Thyroid gland (tissue), 4 donors: ENCODE data around the gene FMNL3.

ENCODE experiments used
- CTCF ChIP-seq, 6 experiments: fragments of 200-600 bp in 3 of 6; fragments of 450-650 bp in 3 of 6; sonication (generic) in 3 of 6; IDR thresholded peaks; one replicate each; pipeline ENCODE4 v1.5.1; 2016 to 2019; ENCODE audit warnings: antibody characterized with exemption in 6 of 6, mild to moderate bottlenecking in 2 of 6, inconsistent platforms in 1 of 6, moderate library complexity in 1 of 6
- POLR2A ChIP-seq, 2 donors: fragments of 450-650 bp; IDR thresholded peaks; one replicate each; pipeline ENCODE4 v1.6.1; 2017; ENCODE audit warnings: antibody characterized with exemption in 2 of 2, mild to moderate bottlenecking in 2 of 2, moderate library complexity in 1 of 2

- TF ChIP-seq CTCF (IDR thresholded peaks at IDR 0.05) (no peak), POLR2A (IDR thresholded peaks at IDR 0.05) (no peak)
Measured at GRCh38 chr12:49652921-49653520, 54.2 kb downstream of the FMNL3 start.
